Uterus (tissue), 2 donors: ENCODE data around the gene SLC8A2.

Source experiments
- POLR2A ChIP-seq, 2 donors: fragments of 450-650 bp; IDR thresholded peaks; one replicate each; pipeline ENCODE4 v1.6.1; 2016; ENCODE audit warnings: antibody characterized with exemption in 2 of 2, mild to moderate bottlenecking in 1 of 2, moderate library complexity in 1 of 2
- TF ChIP-seq, protein P1 (sequence below), 4 experiments: fragments of 200-600 bp in 2 of 4; fragments of 450-650 bp in 2 of 4; sonication (generic) in 2 of 4; IDR thresholded peaks; one replicate each; pipeline ENCODE4 v1.5.1; 2016 to 2019; ENCODE audit warnings: antibody characterized with exemption in 4 of 4, mild to moderate bottlenecking in 2 of 4, moderate library complexity in 1 of 4

DNA sequence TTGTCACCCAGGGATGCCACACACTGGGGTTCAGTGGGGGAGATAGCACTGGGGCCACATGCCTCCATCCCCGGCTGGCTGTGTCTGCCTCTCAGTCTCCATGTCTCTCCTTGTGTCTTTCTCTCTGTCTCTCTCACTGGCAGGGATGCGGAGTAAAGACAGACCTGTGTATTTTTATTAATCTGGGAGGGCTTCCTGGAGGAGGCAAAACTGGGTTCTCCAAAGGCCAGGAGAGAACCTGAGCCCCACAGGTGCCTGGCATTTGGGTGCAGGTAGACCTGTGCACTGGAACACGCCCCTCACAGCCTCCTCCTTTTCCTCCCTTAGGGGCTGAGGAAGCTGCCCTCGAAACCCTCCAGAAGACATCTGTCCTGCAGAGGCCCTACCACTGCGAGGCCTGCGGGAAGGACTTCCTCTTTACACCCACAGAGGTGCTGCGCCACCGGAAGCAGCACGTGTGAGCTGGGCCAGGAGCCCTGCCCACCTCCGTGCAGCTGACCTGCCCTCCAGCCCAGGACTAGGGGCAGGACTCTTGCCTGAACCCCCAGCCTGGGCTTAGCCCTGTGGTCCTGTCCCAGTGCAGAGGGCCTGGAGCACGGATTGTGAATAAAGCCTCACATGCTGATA, 89.9 kb downstream of the SLC8A2 start:
- TF ChIP-seq, protein P1, sequence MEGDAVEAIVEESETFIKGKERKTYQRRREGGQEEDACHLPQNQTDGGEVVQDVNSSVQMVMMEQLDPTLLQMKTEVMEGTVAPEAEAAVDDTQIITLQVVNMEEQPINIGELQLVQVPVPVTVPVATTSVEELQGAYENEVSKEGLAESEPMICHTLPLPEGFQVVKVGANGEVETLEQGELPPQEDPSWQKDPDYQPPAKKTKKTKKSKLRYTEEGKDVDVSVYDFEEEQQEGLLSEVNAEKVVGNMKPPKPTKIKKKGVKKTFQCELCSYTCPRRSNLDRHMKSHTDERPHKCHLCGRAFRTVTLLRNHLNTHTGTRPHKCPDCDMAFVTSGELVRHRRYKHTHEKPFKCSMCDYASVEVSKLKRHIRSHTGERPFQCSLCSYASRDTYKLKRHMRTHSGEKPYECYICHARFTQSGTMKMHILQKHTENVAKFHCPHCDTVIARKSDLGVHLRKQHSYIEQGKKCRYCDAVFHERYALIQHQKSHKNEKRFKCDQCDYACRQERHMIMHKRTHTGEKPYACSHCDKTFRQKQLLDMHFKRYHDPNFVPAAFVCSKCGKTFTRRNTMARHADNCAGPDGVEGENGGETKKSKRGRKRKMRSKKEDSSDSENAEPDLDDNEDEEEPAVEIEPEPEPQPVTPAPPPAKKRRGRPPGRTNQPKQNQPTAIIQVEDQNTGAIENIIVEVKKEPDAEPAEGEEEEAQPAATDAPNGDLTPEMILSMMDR (IDR thresholded peaks at IDR 0.05): no peak
- no peak for TF ChIP-seq POLR2A (IDR thresholded peaks at IDR 0.05)
